Measurements from ENCODE around the gene FMN1.

FMN1 gene

DNA sequence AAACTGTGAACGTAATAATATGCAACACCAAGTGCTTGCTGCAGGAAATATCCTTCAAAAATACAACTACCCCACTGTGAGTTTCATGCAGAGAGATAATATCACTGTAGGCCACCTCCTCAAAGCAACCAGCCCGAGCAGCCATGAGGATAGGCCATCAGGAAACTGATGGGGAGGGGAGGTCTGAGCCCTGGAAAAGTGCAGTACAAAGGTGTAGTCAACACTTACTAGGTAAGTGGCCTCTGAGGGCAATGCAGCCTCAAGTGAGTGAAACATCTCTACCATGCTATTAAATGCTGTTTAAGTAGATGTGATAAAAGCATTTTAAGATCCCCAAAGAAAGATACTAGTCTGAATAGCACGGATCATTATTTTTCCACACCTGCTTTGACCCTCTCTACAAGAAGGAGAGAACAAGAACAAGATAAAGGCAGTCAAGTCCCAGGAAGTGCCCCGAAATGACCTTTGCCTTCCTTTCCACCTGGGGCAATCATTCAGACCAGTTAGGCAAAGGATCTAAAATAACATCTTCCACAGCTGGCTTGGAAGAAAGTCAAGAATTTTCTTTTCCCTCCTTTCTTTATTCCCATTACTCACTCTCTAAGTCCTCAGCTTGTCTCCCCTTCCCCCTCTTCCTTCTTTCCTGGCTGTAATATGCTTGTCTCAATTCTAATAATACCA, 62.8 kb downstream of the FMN1 start:
- no peak overlapping the region for H3K4me3 ChIP-seq (ENCODE audit: low read depth, low read length)
- no peak for DNase-seq (ENCODE audit: low read depth, low spot score)
- ChIA-PET POLR2A (interaction anchor here (0.7 to 1.1 kb wide), 3 partner anchors 34 to 67 kb away, joined by 3 to 4 read pairs (median 3); no protein-coding TSS in a partner anchor), CTCF (interaction anchor here (0.7 to 21.5 kb wide), 39 partner anchors 8 to 510 kb away, joined by 3 to 813 read pairs (median 5); no protein-coding TSS in a partner anchor)
- no peak for TF ChIP-seq CTCF (IDR thresholded peaks at IDR 0.05; ENCODE audit: insufficient read depth, low read length, missing control alignments)

DNA sequence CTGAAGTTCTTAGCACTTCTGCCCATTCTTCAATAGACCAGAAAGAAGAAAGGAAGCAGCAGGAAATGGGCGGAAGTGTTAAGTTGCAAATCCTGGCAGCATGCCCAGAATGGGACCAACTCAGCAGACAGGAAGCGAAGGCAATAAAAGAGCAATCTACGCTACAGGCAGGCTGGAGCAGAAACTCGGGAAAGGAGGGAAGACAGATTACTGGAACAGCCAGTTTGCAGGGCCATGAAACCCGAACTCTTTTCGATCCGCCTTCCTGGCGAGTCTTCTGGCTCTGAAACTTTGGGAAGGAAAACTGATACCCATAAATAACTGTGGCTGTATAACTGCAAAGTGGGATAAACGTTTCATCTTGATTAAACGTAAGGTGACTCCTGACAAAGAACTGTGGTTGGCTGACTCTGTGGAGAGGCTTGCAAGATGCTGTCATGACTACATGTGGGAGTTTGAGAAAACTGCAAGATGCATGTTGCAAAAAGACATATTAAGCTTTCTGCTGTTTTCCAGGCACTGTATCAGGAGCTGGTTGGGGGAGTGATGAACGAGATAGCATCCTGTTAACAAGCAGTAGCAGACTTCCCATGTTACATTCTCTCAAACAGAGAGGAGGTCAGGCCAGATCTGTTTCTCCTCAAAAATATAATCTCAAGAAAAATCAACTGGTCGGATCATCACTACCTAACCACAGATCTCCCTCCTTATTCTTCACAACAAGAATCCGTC, 67.8 kb downstream of the FMN1 start:
- no peak for TF ChIP-seq CTCF (IDR thresholded peaks at IDR 0.05; ENCODE audit: insufficient read depth, low read length, missing control alignments)
- peak; percentile 70 for DNase-seq (ENCODE audit: low read depth, low spot score)
- CTCF ChIA-PET = interaction anchor here (1.6 to 21.5 kb wide), 2 partner anchors 9 to 31 kb away, joined by 5 to 813 read pairs; no protein-coding TSS in a partner anchor
- POLR2A ChIA-PET = no interaction called here
- no peak overlapping the region; the same call in none of the 2 replicates for H3K4me3 ChIP-seq (ENCODE audit: low read depth, low read length)

DNA sequence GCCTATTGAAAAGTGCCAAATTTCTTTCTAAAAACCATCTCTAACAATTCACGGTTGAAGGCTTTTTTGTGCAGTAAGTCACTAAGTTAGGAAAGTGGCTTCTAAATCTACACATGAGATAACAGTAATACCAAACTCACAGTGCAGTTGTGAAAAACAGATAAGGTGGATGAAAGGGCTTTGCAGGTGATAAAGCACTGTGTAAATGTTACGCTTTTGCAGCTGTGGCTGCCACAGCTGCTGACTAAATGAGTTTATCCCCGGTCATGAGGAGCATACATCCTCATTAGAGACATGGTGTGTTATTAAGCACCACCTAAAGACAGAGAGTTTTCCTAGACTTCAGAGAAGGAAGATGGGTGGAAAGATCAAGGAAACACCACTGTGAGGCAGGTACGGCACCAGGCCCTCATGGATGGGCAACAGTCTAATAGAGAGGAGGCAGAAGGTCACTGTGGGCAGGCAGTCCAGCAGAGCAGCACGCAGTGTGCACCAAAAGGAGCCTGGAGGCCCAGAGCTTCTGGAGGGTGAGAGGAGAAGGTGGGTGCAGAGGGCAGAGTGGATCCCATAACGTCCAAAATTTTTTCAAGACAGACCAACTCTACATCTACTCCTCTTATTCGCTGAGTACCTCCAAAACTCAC, 68.5 kb downstream of the FMN1 start:
- ChIA-PET CTCF (interaction anchor here (21.5 kb wide), 1 partner anchor 30 kb away, joined by 813 read pairs; no protein-coding TSS in a partner anchor), POLR2A (no interaction called here)
- TF ChIP-seq CTCF (IDR thresholded peaks at IDR 0.05; ENCODE audit: insufficient read depth, low read length, missing control alignments) = no peak

DNA sequence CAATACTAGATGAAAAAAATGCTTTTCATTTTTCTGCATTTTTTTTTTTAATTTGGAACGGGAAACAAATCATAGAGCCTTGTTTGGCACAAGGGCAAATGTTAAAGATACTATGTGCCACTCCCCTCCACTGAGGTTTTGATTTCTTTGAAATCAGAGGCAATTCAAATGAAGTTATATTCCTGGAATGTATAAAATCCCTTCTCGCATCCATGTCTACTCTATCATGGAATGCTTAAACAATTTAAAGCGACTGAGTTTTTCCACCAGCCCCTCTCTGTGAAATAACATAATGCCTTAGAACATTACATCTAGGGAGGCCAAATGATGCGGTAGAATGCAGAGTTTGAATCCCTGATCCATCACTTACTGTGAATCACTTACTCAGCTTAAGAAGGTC, 69.7 kb downstream of the FMN1 start:
- H3K4me3 ChIP-seq (ENCODE audit: low read depth, low read length) = no peak overlapping the region
- no peak for TF ChIP-seq CTCF (IDR thresholded peaks at IDR 0.05; ENCODE audit: insufficient read depth, low read length, missing control alignments)
- no peak for DNase-seq (ENCODE audit: low read depth, low spot score)
- CTCF ChIA-PET = interaction anchor here (1.5 to 21.5 kb wide), 5 partner anchors 7 to 103 kb away, joined by 3 to 813 read pairs (median 9); no protein-coding TSS in a partner anchor
- POLR2A ChIA-PET = no interaction called here

More for the DNA sequence above, 68.5 kb downstream of the FMN1 start:
- no peak for DNase-seq (ENCODE audit: low read depth, low spot score)
- H3K4me3 ChIP-seq (ENCODE audit: low read depth, low read length) = no peak overlapping the region

DNA sequence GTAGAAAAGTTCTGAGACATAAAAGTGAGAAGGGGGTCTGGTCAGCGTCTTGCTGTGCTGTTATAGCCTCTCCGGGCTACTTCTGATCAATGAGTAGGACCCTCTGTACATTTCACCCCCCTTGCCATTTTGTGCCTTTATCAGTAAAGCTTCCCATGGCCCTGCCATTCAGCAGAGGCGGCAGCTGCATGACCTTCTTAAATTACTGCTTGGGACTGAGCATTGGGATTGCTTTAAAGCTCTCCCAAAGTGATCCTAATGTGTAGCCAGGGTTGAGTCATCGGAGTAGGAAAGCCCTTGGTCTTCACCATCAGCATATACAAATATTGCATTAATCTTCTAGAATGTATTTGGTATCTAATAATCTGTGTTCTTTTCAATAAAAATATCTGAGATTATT, 70.2 kb downstream of the FMN1 start:
- POLR2A ChIA-PET = no interaction called here
- DNase-seq (ENCODE audit: low read depth, low spot score) = no peak
- no peak overlapping the region for H3K4me3 ChIP-seq (ENCODE audit: low read depth, low read length)
- no peak for TF ChIP-seq CTCF (IDR thresholded peaks at IDR 0.05; ENCODE audit: insufficient read depth, low read length, missing control alignments)
- CTCF ChIA-PET = interaction anchor here (1.2 to 21.5 kb wide), 6 partner anchors 8 to 103 kb away, joined by 3 to 813 read pairs (median 8); no protein-coding TSS in a partner anchor
